ENCODE results near the gene HAUS7.

DNA sequence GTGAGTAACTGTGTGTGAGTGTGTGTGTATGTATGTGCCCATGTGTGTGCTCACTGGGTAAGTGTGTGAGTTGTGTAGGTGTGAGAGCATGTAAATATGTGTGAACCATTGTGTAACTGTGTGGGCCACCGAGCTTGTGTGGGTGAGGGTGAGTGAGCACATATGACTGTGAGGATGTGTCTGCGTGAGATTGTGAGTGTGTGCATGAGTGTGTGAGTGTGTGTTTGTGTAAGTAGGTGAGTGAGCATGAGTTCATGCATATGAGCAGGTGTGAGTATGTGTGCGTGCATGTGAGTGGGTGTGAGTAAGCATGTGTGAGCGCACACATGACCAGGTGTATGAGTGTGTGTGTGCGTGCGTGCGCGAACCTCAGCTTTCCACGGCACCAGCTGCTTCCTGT is 45.7 kb upstream of the HAUS7 start:
- TF ChIP-seq, protein P1, sequence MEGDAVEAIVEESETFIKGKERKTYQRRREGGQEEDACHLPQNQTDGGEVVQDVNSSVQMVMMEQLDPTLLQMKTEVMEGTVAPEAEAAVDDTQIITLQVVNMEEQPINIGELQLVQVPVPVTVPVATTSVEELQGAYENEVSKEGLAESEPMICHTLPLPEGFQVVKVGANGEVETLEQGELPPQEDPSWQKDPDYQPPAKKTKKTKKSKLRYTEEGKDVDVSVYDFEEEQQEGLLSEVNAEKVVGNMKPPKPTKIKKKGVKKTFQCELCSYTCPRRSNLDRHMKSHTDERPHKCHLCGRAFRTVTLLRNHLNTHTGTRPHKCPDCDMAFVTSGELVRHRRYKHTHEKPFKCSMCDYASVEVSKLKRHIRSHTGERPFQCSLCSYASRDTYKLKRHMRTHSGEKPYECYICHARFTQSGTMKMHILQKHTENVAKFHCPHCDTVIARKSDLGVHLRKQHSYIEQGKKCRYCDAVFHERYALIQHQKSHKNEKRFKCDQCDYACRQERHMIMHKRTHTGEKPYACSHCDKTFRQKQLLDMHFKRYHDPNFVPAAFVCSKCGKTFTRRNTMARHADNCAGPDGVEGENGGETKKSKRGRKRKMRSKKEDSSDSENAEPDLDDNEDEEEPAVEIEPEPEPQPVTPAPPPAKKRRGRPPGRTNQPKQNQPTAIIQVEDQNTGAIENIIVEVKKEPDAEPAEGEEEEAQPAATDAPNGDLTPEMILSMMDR (optimal IDR thresholded peaks at IDR 0.05 in 1 of 3, IDR thresholded peaks at IDR 0.05 in 1 of 3, conservative IDR thresholded peaks at IDR 0.05 in 1 of 3; ENCODE audit: extremely low read depth in 1 of 3, insufficient read depth in 2 of 3, low read length in 3 of 3), result no peak
- no peak for TF ChIP-seq EZH2 (IDR thresholded peaks at IDR 0.05; ENCODE audit: low read length)

All from keratinocyte (primary cell).